Kidney epithelial cell (primary cell): ENCODE measurements around the gene HINT3. TPM values are rescaled to one million over a fixed set of nuclear protein-coding genes. Genes with fewer than 3 reads are reported as not detected.
"Not testable (repeated sequence)": the region's sequence is repeated elsewhere in the genome, so short reads cannot be mapped to it uniquely, and the experiment has no call there.

Experiments used
- DNase-seq: peaks from one replicate; pipeline ENCODE4 v3.0.0-alpha.2; 2010; ENCODE audit warnings: low read depth
- H3K27me3 ChIP-seq: 2 replicates; pipeline ENCODE4 v1.6.0; 2011; ENCODE audit warnings: low read length; ENCODE audit not compliant: control insufficient read depth, insufficient read depth
- H3K36me3 ChIP-seq: 2 replicates; pipeline ENCODE4 v1.5.1; 2011; ENCODE audit warnings: low read length; ENCODE audit not compliant: control insufficient read depth, insufficient read depth
- H3K4me3 ChIP-seq: 2 replicates; pipeline ENCODE4 v1.5.1; 2011; ENCODE audit warnings: low read depth, mild to moderate bottlenecking, control low read depth, low read length
- CTCF ChIP-seq: IDR thresholded peaks from 2 replicates; pipeline ENCODE4 v1.5.1; 2011; ENCODE audit warnings: mild to moderate bottlenecking, moderate library complexity, low read length, control low read depth, inconsistent platforms; ENCODE audit not compliant: insufficient read depth, poor library complexity, severe bottlenecking
- total RNA-seq: library from RNA; depleted of rRNA; stranded (reverse); fragments of >200 nt; gene quantifications from 2 replicates; pipeline ENCODE4 v1.2.3, GENCODE V29; 2015

Gene HINT3
- total RNA-seq, 1 donor from 2014 or later = 30.5 TPM

GRCh38 chr6:125931733-125932450, 24.7 kb upstream of the HINT3 start:
- no peak for DNase-seq
- TF ChIP-seq CTCF = no peak
- Histone ChIP-seq H3K4me3 (no peak overlapping the region), H3K27me3 (no peaks in the 10 kb centered on the region), H3K36me3 (no peaks in the 10 kb centered on the region)

DNA sequence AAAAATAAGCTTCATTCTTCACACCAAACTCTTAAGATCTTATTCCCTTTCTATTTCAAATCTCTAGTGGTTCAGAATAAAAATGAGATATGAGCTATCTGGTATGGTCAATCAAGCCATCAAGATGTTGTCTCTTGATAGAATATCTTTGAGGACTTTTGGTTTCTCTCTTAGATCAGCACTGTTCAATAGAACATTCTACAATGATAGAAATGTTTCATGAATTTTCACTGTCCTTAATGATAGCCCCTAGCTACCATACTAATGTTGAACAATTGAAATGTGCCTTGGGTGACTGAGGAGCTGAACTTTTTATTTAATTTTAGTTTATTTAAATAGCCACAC, 24.1 kb upstream of the HINT3 start:
- TF ChIP-seq CTCF = no peak
- no peak for DNase-seq
- Histone ChIP-seq H3K36me3 (no peaks in the 10 kb centered on the region), H3K4me3 (no peak overlapping the region), H3K27me3 (no peaks in the 10 kb centered on the region)

GRCh38 chr6:125935520-125935919, 21.1 kb upstream of the HINT3 start:
- DNase-seq, H3K27me3 ChIP-seq, H3K4me3 ChIP-seq, H3K36me3 ChIP-seq: not testable (repeated sequence)

- no peak overlapping the region for H3K4me3 ChIP-seq
- TF ChIP-seq CTCF = no peak
- no peaks in the 10 kb centered on the region for H3K27me3 ChIP-seq
- no peak for DNase-seq
- H3K36me3 ChIP-seq = no peaks in the 10 kb centered on the region
These were observed 17.5 kb upstream of the HINT3 start for GRCh38 chr6:125939026-125939425.

DNA sequence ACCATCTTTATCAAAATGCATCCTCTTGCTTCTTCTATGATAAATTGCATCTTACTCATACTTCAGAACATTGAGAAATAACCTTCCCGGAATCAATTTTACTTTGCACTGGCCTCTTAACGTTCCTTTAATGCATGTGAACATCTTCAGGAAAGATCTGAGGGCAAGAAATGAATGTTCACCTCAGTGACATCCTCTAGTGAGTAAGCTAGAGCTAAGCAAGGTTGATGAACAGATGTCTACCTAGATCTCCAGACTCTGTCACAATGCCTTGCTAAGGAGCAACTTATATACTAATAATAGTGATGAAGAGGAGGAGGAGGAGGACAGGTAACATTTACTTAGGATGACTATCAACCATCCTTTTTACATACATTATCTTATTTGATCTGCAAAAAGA, 16.8 kb upstream of the HINT3 start:
- TF ChIP-seq CTCF = no peak
- DNase-seq = no peak
- H3K4me3 ChIP-seq = no peak overlapping the region
- no peaks in the 10 kb centered on the region for H3K27me3 ChIP-seq
- no peaks in the 10 kb centered on the region for H3K36me3 ChIP-seq

DNA sequence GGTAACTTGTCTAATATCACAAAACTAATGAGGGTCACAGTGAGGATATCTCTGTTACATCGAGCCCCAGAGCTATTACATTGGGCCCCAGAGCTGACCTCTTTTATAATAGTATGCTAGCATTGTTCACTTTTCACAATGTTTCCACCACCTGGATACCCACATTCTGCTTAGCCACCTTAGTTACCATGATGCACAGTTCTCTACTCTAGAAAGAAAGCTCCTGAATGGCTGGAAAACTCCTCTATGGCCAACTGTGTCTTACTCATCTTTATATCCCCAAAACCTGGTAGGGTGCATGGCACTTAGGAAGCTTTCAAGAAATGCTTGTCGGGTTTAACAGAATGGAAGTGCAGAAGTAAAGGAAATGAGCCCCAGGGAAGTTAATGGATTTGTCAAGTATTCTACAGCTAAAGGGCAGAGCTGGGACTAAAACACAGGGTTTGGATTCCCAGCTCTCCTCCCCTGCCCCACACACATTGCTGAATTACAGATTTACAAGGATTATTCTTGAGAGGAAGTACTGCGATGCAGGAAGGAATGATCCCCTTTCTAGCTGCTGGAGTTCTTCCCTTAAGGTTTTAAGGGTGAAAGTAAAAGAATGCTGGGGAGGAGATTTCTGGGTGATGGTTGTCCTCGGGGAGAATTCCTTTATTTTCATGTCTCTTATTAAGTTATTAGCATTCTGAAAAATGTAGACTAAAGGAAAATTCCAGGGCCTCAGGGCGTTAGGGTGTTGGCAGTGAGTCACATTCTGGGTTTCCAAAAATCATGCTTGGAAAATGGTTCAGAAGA, 16.1 kb upstream of the HINT3 start:
- Histone ChIP-seq H3K36me3 (no peaks in the 10 kb centered on the region), H3K27me3 (no peaks in the 10 kb centered on the region), H3K4me3 (no peak overlapping the region)
- DNase-seq = no peak
- no peak for TF ChIP-seq CTCF
